ENCODE measurements around the gene ZDHHC19. TPM values are rescaled to one million over a fixed set of nuclear protein-coding genes. Genes with fewer than 3 reads are reported as not detected.

ZDHHC19 gene
- total and polyA plus RNA-seq, 2 experiments from 2014 or later, result 1.3 to 15.7 TPM

DNA sequence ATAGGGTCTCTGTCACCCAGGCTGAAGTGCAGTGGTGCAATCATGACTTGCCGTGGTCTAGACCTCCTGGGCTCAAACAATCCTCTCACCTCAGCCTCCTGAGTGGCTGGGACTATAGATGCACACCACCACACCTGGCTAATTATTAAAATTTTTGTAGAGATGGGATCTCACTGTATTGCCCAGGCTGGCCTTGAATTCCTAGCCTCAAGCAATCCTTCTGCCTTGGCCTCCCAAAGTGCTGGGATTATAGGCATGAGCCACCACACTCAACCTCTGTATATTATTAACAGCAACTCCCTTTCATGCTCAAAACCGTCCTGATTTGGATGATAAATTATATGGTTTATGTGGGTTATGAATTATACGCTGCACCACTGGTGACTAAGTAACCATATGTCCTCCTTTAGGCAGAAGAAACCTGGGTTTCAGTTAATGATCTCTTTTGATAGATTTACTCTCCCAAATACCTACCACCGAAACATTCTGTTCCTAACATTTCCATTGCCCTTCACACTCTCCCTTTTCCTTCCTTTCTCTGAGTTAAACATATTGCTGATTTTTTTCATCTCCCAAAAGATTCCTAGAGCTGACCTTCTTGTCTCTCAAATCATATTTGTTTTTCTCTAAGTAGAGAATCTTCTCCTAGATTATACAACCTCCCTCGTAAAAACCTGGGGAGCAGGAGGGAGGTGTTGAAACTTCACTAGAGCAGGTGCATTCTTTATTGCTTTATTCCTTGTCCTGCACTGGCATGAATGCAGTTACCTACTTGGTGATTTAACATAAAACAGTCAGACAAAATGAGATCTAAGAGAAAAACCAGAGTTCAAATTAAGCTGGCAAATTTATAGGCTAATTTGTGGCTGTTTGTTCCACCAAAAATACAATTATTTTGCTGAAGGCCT, 43.4 kb upstream of the ZDHHC19 start:
- ATAC-seq (no peak), DNase-seq (ENCODE audit: low spot score) (no peak)
- Mint-ChIP-seq H3K27ac (no peak overlapping the region), H3K4me3 (no peak overlapping the region), H3K4me1 (no peaks in the 10 kb centered on the region), H3K36me3 (ENCODE audit: low read depth) (no peaks in the 10 kb centered on the region; the same call in 2 of the 3 replicates), H3K9me3 (no peaks in the 10 kb centered on the region), H3K27me3 (ENCODE audit: insufficient read depth, low read depth, poor library complexity) (no peaks in the 10 kb centered on the region)
- Histone ChIP-seq H3K4me1 (ENCODE audit: insufficient read depth) (no peaks in the 10 kb centered on the region), H3K9me2 (ENCODE audit: insufficient read depth) (no peaks in the 10 kb centered on the region), H2AFZ (no peak overlapping the region), H3K4me3 (no peak overlapping the region), H3K27me3 (ENCODE audit: insufficient read depth) (no peaks in the 10 kb centered on the region), H3K79me2 (replicated peaks; ENCODE audit: insufficient read depth) (no peaks in the 10 kb centered on the region), H3F3A (replicated peaks; ENCODE audit: low read depth) (peaks cover 4% of the 10 kb centered on the region; the same call in 1 of the 2 replicates), H3K36me3 (ENCODE audit: insufficient read depth) (no peaks in the 10 kb centered on the region), H4K20me1 (replicated peaks; ENCODE audit: insufficient read depth) (no peaks in the 10 kb centered on the region), H3K4me2 (no peak overlapping the region), H3K27ac (ENCODE audit: low read depth) (no peak overlapping the region)
- no peak for TF ChIP-seq POLR2AphosphoS5 (IDR thresholded peaks at IDR 0.05; ENCODE audit: low read depth)
- TF ChIP-seq STAT1 (IDR thresholded peaks at IDR 0.05; ENCODE audit: unreplicated experiment), result no peak
- TF ChIP-seq, protein P1, sequence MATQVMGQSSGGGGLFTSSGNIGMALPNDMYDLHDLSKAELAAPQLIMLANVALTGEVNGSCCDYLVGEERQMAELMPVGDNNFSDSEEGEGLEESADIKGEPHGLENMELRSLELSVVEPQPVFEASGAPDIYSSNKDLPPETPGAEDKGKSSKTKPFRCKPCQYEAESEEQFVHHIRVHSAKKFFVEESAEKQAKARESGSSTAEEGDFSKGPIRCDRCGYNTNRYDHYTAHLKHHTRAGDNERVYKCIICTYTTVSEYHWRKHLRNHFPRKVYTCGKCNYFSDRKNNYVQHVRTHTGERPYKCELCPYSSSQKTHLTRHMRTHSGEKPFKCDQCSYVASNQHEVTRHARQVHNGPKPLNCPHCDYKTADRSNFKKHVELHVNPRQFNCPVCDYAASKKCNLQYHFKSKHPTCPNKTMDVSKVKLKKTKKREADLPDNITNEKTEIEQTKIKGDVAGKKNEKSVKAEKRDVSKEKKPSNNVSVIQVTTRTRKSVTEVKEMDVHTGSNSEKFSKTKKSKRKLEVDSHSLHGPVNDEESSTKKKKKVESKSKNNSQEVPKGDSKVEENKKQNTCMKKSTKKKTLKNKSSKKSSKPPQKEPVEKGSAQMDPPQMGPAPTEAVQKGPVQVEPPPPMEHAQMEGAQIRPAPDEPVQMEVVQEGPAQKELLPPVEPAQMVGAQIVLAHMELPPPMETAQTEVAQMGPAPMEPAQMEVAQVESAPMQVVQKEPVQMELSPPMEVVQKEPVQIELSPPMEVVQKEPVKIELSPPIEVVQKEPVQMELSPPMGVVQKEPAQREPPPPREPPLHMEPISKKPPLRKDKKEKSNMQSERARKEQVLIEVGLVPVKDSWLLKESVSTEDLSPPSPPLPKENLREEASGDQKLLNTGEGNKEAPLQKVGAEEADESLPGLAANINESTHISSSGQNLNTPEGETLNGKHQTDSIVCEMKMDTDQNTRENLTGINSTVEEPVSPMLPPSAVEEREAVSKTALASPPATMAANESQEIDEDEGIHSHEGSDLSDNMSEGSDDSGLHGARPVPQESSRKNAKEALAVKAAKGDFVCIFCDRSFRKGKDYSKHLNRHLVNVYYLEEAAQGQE (IDR thresholded peaks at IDR 0.05; ENCODE audit: unreplicated experiment), result no peak
- no peak for TF ChIP-seq CREB1 (CRISPR knock-in tag; IDR thresholded peaks at IDR 0.05; ENCODE audit: low read depth)
- no peak for TF ChIP-seq CTCF (conservative IDR thresholded peaks at IDR 0.05; ENCODE audit: low read depth in 2 of 2)
- TF ChIP-seq EZH2phosphoT487 (IDR thresholded peaks at IDR 0.05; ENCODE audit: unreplicated experiment), result no peak
- TF ChIP-seq ZNF462 (CRISPR knock-in tag; IDR thresholded peaks at IDR 0.05), result no peak
- no peak for TF ChIP-seq ZNF331 (CRISPR knock-in tag; IDR thresholded peaks at IDR 0.05; ENCODE audit: low read depth)
- TF ChIP-seq EZH2 (IDR thresholded peaks at IDR 0.05; ENCODE audit: low read depth, unreplicated experiment), result no peak
- TF ChIP-seq, protein P2, sequence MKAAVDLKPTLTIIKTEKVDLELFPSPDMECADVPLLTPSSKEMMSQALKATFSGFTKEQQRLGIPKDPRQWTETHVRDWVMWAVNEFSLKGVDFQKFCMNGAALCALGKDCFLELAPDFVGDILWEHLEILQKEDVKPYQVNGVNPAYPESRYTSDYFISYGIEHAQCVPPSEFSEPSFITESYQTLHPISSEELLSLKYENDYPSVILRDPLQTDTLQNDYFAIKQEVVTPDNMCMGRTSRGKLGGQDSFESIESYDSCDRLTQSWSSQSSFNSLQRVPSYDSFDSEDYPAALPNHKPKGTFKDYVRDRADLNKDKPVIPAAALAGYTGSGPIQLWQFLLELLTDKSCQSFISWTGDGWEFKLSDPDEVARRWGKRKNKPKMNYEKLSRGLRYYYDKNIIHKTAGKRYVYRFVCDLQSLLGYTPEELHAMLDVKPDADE (IDR thresholded peaks at IDR 0.05), result no peak
- TF ChIP-seq NANOG (IDR thresholded peaks at IDR 0.05; ENCODE audit: borderline replicate concordance), result no peak
- no peak for TF ChIP-seq ZNF114 (CRISPR knock-in tag; IDR thresholded peaks at IDR 0.05)
- TF ChIP-seq JUNB (IDR thresholded peaks at IDR 0.05; ENCODE audit: unreplicated experiment), result no peak
